IMR-90 (cell line): ENCODE data around the gene ZSCAN12. TPM values are rescaled to one million over a fixed set of nuclear protein-coding genes. Genes with fewer than 3 reads are reported as not detected.

Experiments
- ATAC-seq: fragments of 200-7000 bp; cut with Tn5 transposase; 2 replicates; pipeline ENCODE4 v1.9.1; 2020; ENCODE audit warnings: low read depth, mild to moderate bottlenecking, moderate library complexity
- BruUV-seq: library from RNA; stranded (reverse); fragments of 400-500 nt; replicated peaks from 2 replicates; lab custom pipeline; 2021; lab: Mats Ljungman, UMichigan
- CTCF ChIA-PET: fragments of 300-600 bp; formaldehyde crosslinking; extraction: SDS; loops from one replicate; lab custom pipeline; 2021; ENCODE audit warnings: antibody characterized with exemption; lab: Yijun Ruan, JAX
- POLR2A ChIA-PET: fragments of 300-600 bp; sonication (Branson Sonifier 250); formaldehyde crosslinking; loops from one replicate; lab custom pipeline; 2022; ENCODE audit warnings: antibody characterized with exemption; ENCODE audit not compliant: unreplicated experiment; lab: Charles Lee
- DNase-seq: peaks from one replicate; pipeline ENCODE4 v3.0.0; 2013
- H2AFZ ChIP-seq: replicated peaks from 2 replicates; pipeline ENCODE3; 2013; ENCODE audit warnings: low read length, mild to moderate bottlenecking; ENCODE audit not compliant: poor library complexity
- H2AK5ac ChIP-seq: 2 replicates; pipeline ENCODE4 v1.6.1; 2013; ENCODE audit warnings: low read depth, low read length, inconsistent platforms
- H2AK9ac ChIP-seq: replicated peaks from 2 replicates; pipeline ENCODE3; 2013; ENCODE audit warnings: mild to moderate bottlenecking, low read depth, low read length, moderate library complexity; ENCODE audit not compliant: poor library complexity
- H2BK120ac ChIP-seq: 2 replicates; pipeline ENCODE4 v1.6.1; 2013; ENCODE audit warnings: low read depth, low read length, inconsistent platforms
- H2BK15ac ChIP-seq: 3 replicates; pipeline ENCODE4 v1.6.1; 2013; ENCODE audit warnings: low read depth, low read length, inconsistent platforms
- H2BK20ac ChIP-seq: 2 replicates; pipeline ENCODE4 v1.6.1; 2013; ENCODE audit warnings: low read depth, mild to moderate bottlenecking, inconsistent platforms, low read length, moderate library complexity
- H2BK5ac ChIP-seq: 2 replicates; pipeline ENCODE4 v1.6.1; 2013; ENCODE audit warnings: mild to moderate bottlenecking, low read depth, low read length, inconsistent platforms; ENCODE audit not compliant: poor library complexity, severe bottlenecking
- H3K14ac ChIP-seq: replicated peaks from 2 replicates; pipeline ENCODE4 v1.6.1; 2013; ENCODE audit warnings: low read depth, low read length, inconsistent platforms
- H3K18ac ChIP-seq: 2 replicates; pipeline ENCODE4 v1.6.1; 2013; ENCODE audit warnings: low read depth, low read length, control low read depth
- H3K23ac ChIP-seq: 2 replicates; pipeline ENCODE4 v1.6.1; 2013; ENCODE audit warnings: low read depth, low read length, inconsistent platforms
- H3K27ac ChIP-seq: 2 replicates; pipeline ENCODE4 v1.5.1; 2013; ENCODE audit warnings: mild to moderate bottlenecking, control low read depth, low read length; ENCODE audit not compliant: insufficient read depth
- H3K27me3 ChIP-seq: 2 replicates; pipeline ENCODE4 v1.6.1; 2013; ENCODE audit warnings: low read length; ENCODE audit not compliant: control insufficient read depth, insufficient read depth
- H3K36me3 ChIP-seq: 2 replicates; pipeline ENCODE4 v1.6.1; 2013; ENCODE audit warnings: low read length, mixed read lengths; ENCODE audit not compliant: control insufficient read depth, insufficient read depth
- H3K4ac ChIP-seq: 2 replicates; pipeline ENCODE4 v1.6.1; 2013; ENCODE audit warnings: low read depth, low read length, inconsistent platforms
- H3K4me1 ChIP-seq: 2 replicates; pipeline ENCODE4 v1.6.1; 2013; ENCODE audit warnings: low read length, mixed read lengths; ENCODE audit not compliant: control insufficient read depth, insufficient read depth
- H3K4me2 ChIP-seq: 2 replicates; pipeline ENCODE4 v1.6.1; 2013; ENCODE audit warnings: low read depth, mild to moderate bottlenecking, control low read depth, low read length, moderate library complexity
- H3K4me3 ChIP-seq: 2 replicates; pipeline ENCODE4 v1.5.1; 2013; ENCODE audit warnings: low read depth, mild to moderate bottlenecking, control low read depth, low read length, moderate library complexity; ENCODE audit not compliant: insufficient read depth
- H3K56ac ChIP-seq: 2 replicates; pipeline ENCODE4 v1.6.1; 2013; ENCODE audit warnings: low read length, inconsistent platforms; ENCODE audit not compliant: insufficient read depth; ENCODE audit errors: extremely low read depth
- H3K79me1 ChIP-seq, 2 experiments: 2 replicates each; pipeline ENCODE4 v1.6.1; 2013; ENCODE audit warnings: low read length in 2 of 2, inconsistent platforms in 1 of 2, low read depth in 1 of 2
- H3K9ac ChIP-seq: 2 replicates; pipeline ENCODE4 v1.6.1; 2013; ENCODE audit warnings: low read depth, low read length, control low read depth
- H3K9me1 ChIP-seq: 2 replicates; pipeline ENCODE4 v1.6.1; 2013; ENCODE audit warnings: low read length, inconsistent platforms; ENCODE audit not compliant: insufficient read depth
- H3K9me3 ChIP-seq: 2 replicates; pipeline ENCODE4 v1.6.1; 2013; ENCODE audit warnings: low read length; ENCODE audit not compliant: control insufficient read depth, insufficient read depth
- H4K20me1 ChIP-seq: 2 replicates; pipeline ENCODE4 v1.6.1; 2013; ENCODE audit warnings: low read length, inconsistent platforms; ENCODE audit not compliant: insufficient read depth
- H4K5ac ChIP-seq: 2 replicates; pipeline ENCODE4 v1.6.1; 2013; ENCODE audit warnings: mild to moderate bottlenecking, low read depth, low read length, control low read depth
- H4K8ac ChIP-seq, 2 experiments: 2 replicates each; pipeline ENCODE4 v1.6.1; 2013; ENCODE audit warnings: low read depth in 2 of 2, low read length in 2 of 2, control low read depth in 1 of 2, inconsistent platforms in 1 of 2
- H4K91ac ChIP-seq: 2 replicates; pipeline ENCODE4 v1.6.1; 2013; ENCODE audit warnings: low read depth, low read length, inconsistent platforms; ENCODE audit not compliant: insufficient read depth
- CEBPB ChIP-seq: IDR thresholded peaks from 2 replicates; pipeline ENCODE4 v1.6.1; 2012; ENCODE audit warnings: low read depth, low read length, improper control_type of control experiment
- CTCF ChIP-seq: conservative IDR thresholded peaks from 2 replicates; pipeline ENCODE4 v1.5.1; 2012; ENCODE audit warnings: mild to moderate bottlenecking, low read depth, low read length, improper control_type of control experiment
- FOS ChIP-seq: fragments of 150-350 bp; IDR thresholded peaks from 2 replicates; pipeline ENCODE4 v1.6.1; 2016; ENCODE audit warnings: low read depth, low read length
- POLR2A ChIP-seq: IDR thresholded peaks from 2 replicates; pipeline ENCODE4 v1.6.1; 2012; ENCODE audit warnings: mild to moderate bottlenecking, low read depth, low read length
- RAD21 ChIP-seq: IDR thresholded peaks from 2 replicates; pipeline ENCODE4 v1.6.1; 2012; ENCODE audit warnings: low read length, improper control_type of control experiment
- dilution Hi-C: fragments of 300-500 bp; cut with HindIII; formaldehyde crosslinking; loops from one replicate; pipeline ENCODE4 v1.14.3; 2018; ENCODE audit warnings: low sequenced_read_pairs; ENCODE audit not compliant: unreplicated experiment
- in situ Hi-C: fragments of 300-500 bp; cut with MboI; formaldehyde crosslinking; loops from 3 replicates; pipeline ENCODE4 v1.14.3; 2019; ENCODE audit warnings: low sequenced_read_pairs, inconsistent platforms, mixed read lengths
- intact Hi-C: fragments of 100-400 bp; cut with micrococcal nuclease; formaldehyde crosslinking; loops from 2 replicates; pipeline ENCODE4 v1.10.0; 2022
- polyA plus RNA-seq, 3 experiments: library from polyadenylated mRNA; depleted of rRNA; stranded (reverse); fragments of >200 nt; gene quantifications; 2 replicates each; pipeline ENCODE4 v1.2.3, GENCODE V29; 2012; ENCODE audit warnings: low replicate concordance in 1 of 3
- total RNA-seq: library from RNA; depleted of rRNA; stranded (reverse); fragments of >200 nt; gene quantifications from 2 replicates; pipeline ENCODE4 v1.2.3, GENCODE V29; 2012

Gene ZSCAN12
- total and polyA plus RNA-seq, 2 of the 4 experiments (the other 2 are of a cell fraction): 2.0 to 6.5 TPM

- H3K14ac ChIP-seq: no peak overlapping the region
- ChIA-PET CTCF (no interaction called here), POLR2A (no interaction called here)
- peaks cover 0 to 3% of the 10 kb centered on the region in 2 experiments; a peak in 1 of 4 replicates for H3K79me1 ChIP-seq
- dilution Hi-C loops: no loop called here
- peaks cover 23% of the 10 kb centered on the region for H3K36me3 ChIP-seq
- no peak overlapping the region for H3K27ac ChIP-seq
- no peaks in the 10 kb centered on the region for H4K20me1 ChIP-seq
- H2BK5ac ChIP-seq: no peak overlapping the region
- intact Hi-C loops: no loop called here
- no peak overlapping the region for H4K91ac ChIP-seq
- H3K9ac ChIP-seq: no peak overlapping the region
- no peak overlapping the region for H3K23ac ChIP-seq
- H3K27me3 ChIP-seq: no peaks in the 10 kb centered on the region
- H3K9me3 ChIP-seq: no peaks in the 10 kb centered on the region
- no peak overlapping the region for H3K18ac ChIP-seq
- H2BK20ac ChIP-seq: no peak overlapping the region
- H3K9me1 ChIP-seq: 0 out of 2 replicates have a peak, but pooled peaks cover 4% of the 10 kb centered on the region
- no peaks in the 10 kb centered on the region for H3K4me1 ChIP-seq
- DNase-seq (no peak), ATAC-seq (no peak)
- no peak overlapping the region for H2AFZ ChIP-seq
- no TSS peak for BruUV-seq
- no peak overlapping the region for H2BK120ac ChIP-seq
- H3K4me3 ChIP-seq: no peak overlapping the region
- no peak overlapping the region for H2AK9ac ChIP-seq
- H3K4me2 ChIP-seq: no peak overlapping the region
- no peak overlapping the region for H4K8ac ChIP-seq
- in situ Hi-C loops: no loop called here
- no peak overlapping the region for H4K5ac ChIP-seq
- no peak overlapping the region for H2AK5ac ChIP-seq
- H3K4ac ChIP-seq: no peak overlapping the region
- no peak overlapping the region for H2BK15ac ChIP-seq
- TF ChIP-seq CTCF (no peak), CEBPB (no peak), FOS (no peak), RAD21 (no peak), POLR2A (no peak)
- H3K56ac ChIP-seq: no peak overlapping the region
These were observed 33.6 kb upstream of the ZSCAN12 start for GRCh38 chr6:28433119-28433518.
